SU-DHL-6 (cell line): ENCODE measurements around the gene MPND.

Experiments used
- H2AFZ ChIP-seq: fragments of 200-600 bp; sonication (generic); 2 replicates; pipeline ENCODE4 v1.6.1; 2014; ENCODE audit warnings: low read depth, mild to moderate bottlenecking, moderate library complexity, mixed read lengths, antibody characterized with exemption, low read length; ENCODE audit not compliant: severe bottlenecking
- H3F3A ChIP-seq: fragments of 200-600 bp; shearing (Covaris generic); 2 replicates; pipeline ENCODE4 v1.6.0; 2016; ENCODE audit warnings: antibody characterized with exemption, mild to moderate bottlenecking; ENCODE audit not compliant: insufficient read depth
- H3K27ac ChIP-seq: fragments of 200-600 bp; sonication (generic); 2 replicates; pipeline ENCODE4 v1.5.1; 2016; ENCODE audit warnings: low read depth, mild to moderate bottlenecking, low read length, moderate library complexity, mixed read lengths
- H3K27me3 ChIP-seq: fragments of 200-600 bp; sonication (generic), shearing (Covaris generic); 2 replicates; pipeline ENCODE4 v1.6.0; 2014; ENCODE audit warnings: mild to moderate bottlenecking, low read length
- H3K36me3 ChIP-seq: fragments of 200-600 bp; sonication (generic); 2 replicates; pipeline ENCODE4 v1.6.1; 2014; ENCODE audit warnings: mild to moderate bottlenecking, low read length, mixed read lengths
- H3K4me2 ChIP-seq: fragments of 300-600, 200-600 bp; shearing (Covaris generic), sonication (generic); 2 replicates; pipeline ENCODE4 v1.6.0; 2014; ENCODE audit warnings: low read length, low read depth, mild to moderate bottlenecking; ENCODE audit not compliant: poor library complexity, severe bottlenecking
- H3K4me3 ChIP-seq: fragments of 200-600 bp; sonication (generic); 2 replicates; pipeline ENCODE4 v1.5.1; 2014; ENCODE audit warnings: antibody characterized with exemption, low read length, mild to moderate bottlenecking, mixed read lengths; ENCODE audit not compliant: insufficient read depth, poor library complexity, severe bottlenecking
- H3K79me2 ChIP-seq: fragments of 200-600 bp; sonication (generic); 2 replicates; pipeline ENCODE4 v1.6.1; 2014; ENCODE audit warnings: mild to moderate bottlenecking, low read length, moderate library complexity; ENCODE audit not compliant: insufficient read depth
- H3K9ac ChIP-seq: fragments of 200-600 bp; sonication (generic); 2 replicates; pipeline ENCODE4 v1.7.0; 2014; ENCODE audit warnings: mild to moderate bottlenecking, low read length
- H3K9me2 ChIP-seq: fragments of 200-600 bp; sonication (generic); replicated peaks from 2 replicates; pipeline ENCODE4 v1.6.1; 2014; ENCODE audit warnings: low read length; ENCODE audit not compliant: insufficient read depth
- H3K9me3 ChIP-seq: fragments of 200-600 bp; sonication (generic); 2 replicates; pipeline ENCODE4 v1.6.1; 2014; ENCODE audit warnings: low read length, mixed read lengths; ENCODE audit not compliant: insufficient read depth
- H4K20me1 ChIP-seq: fragments of 200-600 bp; sonication (generic); 2 replicates; pipeline ENCODE4 v1.6.1; 2014; ENCODE audit warnings: low read depth, mild to moderate bottlenecking, antibody characterized with exemption, low read length, moderate library complexity, mixed read lengths
- CTCF ChIP-seq: fragments of 200-600 bp; sonication (generic); IDR thresholded peaks from one replicate; pipeline ENCODE4 v1.5.1; 2017; ENCODE audit warnings: antibody characterized with exemption, mild to moderate bottlenecking, low read length, moderate library complexity; ENCODE audit not compliant: insufficient read depth, poor library complexity, severe bottlenecking
- EZH2phosphoT487 ChIP-seq: fragments of 200-600 bp; sonication (generic), shearing (Covaris generic); conservative IDR thresholded peaks from 2 replicates; pipeline ENCODE4 v1.6.1; 2018; ENCODE audit warnings: mild to moderate bottlenecking, antibody characterized with exemption, low read length, moderate library complexity, mixed read lengths

Gene MPND

GRCh38 chr19:4358709-4359626, 15.6 kb downstream of the MPND start:
- TF ChIP-seq EZH2phosphoT487 (no peak), CTCF (no peak)
- no peaks in the 10 kb centered on the region for H3K9me3 ChIP-seq
- no peak overlapping the region for H3K9ac ChIP-seq
- H3K27me3 ChIP-seq = no peaks in the 10 kb centered on the region
- H3F3A ChIP-seq = no peaks in the 10 kb centered on the region
- no peak overlapping the region for H3K4me3 ChIP-seq
- H2AFZ ChIP-seq = no peak overlapping the region
- H3K9me2 ChIP-seq = no peaks in the 10 kb centered on the region
- H3K4me2 ChIP-seq = no peak overlapping the region
- H3K36me3 ChIP-seq = no peaks in the 10 kb centered on the region
- H3K27ac ChIP-seq = no peak overlapping the region
- H4K20me1 ChIP-seq = no peaks in the 10 kb centered on the region
- no peaks in the 10 kb centered on the region for H3K79me2 ChIP-seq

GRCh38 chr19:4359627-4360000, 16.3 kb downstream of the MPND start:
- Histone ChIP-seq H3K9ac (no peak overlapping the region), H3K27ac (no peak overlapping the region), H3K27me3 (no peaks in the 10 kb centered on the region), H3K9me3 (no peaks in the 10 kb centered on the region), H4K20me1 (no peaks in the 10 kb centered on the region), H3F3A (no peaks in the 10 kb centered on the region), H3K4me3 (no peak overlapping the region), H3K36me3 (no peaks in the 10 kb centered on the region), H2AFZ (no peak overlapping the region), H3K4me2 (no peak overlapping the region), H3K79me2 (no peaks in the 10 kb centered on the region), H3K9me2 (no peaks in the 10 kb centered on the region)
- no peak for TF ChIP-seq CTCF

GRCh38 chr19:4360081-4360569, 16.8 kb downstream of the MPND start:
- no peaks in the 10 kb centered on the region for H3K79me2 ChIP-seq
- H3K36me3 ChIP-seq = no peaks in the 10 kb centered on the region
- H3K4me2 ChIP-seq = no peak overlapping the region
- no peaks in the 10 kb centered on the region for H3K9me3 ChIP-seq
- no peak for TF ChIP-seq EZH2phosphoT487
- TF ChIP-seq CTCF = no peak
- H3F3A ChIP-seq = no peaks in the 10 kb centered on the region
- H3K27me3 ChIP-seq = no peaks in the 10 kb centered on the region
- H3K9ac ChIP-seq = no peak overlapping the region
- no peak overlapping the region for H3K27ac ChIP-seq
- no peaks in the 10 kb centered on the region for H3K9me2 ChIP-seq
- H4K20me1 ChIP-seq = no peaks in the 10 kb centered on the region
- H2AFZ ChIP-seq = no peak overlapping the region
- no peak overlapping the region for H3K4me3 ChIP-seq
